ENCODE data around the gene NCDN. TPM values are rescaled to one million over a fixed set of nuclear protein-coding genes. Genes with fewer than 3 reads are reported as not detected.
A peak's percentile ranks its signal among the peaks of the same experiment; 100 is the strongest.
"Not testable (repeated sequence)": the region's sequence is repeated elsewhere in the genome, so short reads cannot be mapped to it uniquely, and the experiment has no call there.

The NCDN gene
- total RNA-seq, 2 donors from 2014 or later, result 9.7 to 18.0 TPM

DNA sequence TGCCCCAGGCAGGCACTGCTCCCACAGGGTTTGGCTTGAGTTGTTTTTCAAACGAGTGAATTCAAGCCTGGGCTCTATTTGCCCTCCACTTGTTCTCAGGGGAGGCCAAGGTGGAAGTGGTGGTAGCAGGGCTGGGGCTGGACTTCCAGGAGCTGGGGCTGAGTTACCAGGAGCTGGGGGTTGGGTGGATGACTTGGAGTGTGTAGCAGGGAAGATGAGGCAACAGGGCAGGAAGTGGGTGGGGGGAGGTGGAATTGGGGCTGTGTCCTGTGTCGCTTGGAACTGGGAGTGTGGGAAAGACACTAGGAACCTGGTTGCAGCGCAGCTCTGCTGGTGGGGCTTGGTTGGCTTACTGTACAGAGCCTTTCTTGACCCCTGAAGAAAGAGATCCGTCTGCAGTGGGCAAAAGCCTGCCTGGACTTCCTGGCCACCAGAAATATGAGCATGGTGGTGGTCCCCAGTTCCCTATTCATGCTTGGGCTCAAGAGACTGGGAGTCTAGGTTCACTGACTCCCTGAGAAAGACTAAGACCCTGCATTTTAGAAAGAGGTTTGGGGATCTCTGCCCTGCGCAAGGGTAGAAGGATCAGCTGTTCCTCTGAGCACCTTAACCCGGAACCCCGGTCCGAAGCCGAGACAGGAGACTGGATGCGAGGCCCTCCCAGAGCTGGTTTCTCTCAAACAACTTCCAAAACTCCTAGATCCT is 18.6 kb downstream of the NCDN start:
- intact Hi-C loops (cut with DNase I), result no loop called here
- Histone ChIP-seq H3K27me3 (peaks cover 28% of the 10 kb centered on the region), H3K4me1 (peaks cover 14% of the 10 kb centered on the region), H3K4me3 (no peak overlapping the region), H3K36me3 (no peaks in the 10 kb centered on the region), H3K9me3 (no peaks in the 10 kb centered on the region), H3K9ac (ENCODE audit: low read depth in 2 of 2, low read length in 2 of 2) (no peak overlapping the region), H3K27ac (no peak overlapping the region)
- no peak for DNase-seq
- TF ChIP-seq, protein P1, sequence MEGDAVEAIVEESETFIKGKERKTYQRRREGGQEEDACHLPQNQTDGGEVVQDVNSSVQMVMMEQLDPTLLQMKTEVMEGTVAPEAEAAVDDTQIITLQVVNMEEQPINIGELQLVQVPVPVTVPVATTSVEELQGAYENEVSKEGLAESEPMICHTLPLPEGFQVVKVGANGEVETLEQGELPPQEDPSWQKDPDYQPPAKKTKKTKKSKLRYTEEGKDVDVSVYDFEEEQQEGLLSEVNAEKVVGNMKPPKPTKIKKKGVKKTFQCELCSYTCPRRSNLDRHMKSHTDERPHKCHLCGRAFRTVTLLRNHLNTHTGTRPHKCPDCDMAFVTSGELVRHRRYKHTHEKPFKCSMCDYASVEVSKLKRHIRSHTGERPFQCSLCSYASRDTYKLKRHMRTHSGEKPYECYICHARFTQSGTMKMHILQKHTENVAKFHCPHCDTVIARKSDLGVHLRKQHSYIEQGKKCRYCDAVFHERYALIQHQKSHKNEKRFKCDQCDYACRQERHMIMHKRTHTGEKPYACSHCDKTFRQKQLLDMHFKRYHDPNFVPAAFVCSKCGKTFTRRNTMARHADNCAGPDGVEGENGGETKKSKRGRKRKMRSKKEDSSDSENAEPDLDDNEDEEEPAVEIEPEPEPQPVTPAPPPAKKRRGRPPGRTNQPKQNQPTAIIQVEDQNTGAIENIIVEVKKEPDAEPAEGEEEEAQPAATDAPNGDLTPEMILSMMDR (IDR thresholded peaks at IDR 0.05), result no peak

DNA sequence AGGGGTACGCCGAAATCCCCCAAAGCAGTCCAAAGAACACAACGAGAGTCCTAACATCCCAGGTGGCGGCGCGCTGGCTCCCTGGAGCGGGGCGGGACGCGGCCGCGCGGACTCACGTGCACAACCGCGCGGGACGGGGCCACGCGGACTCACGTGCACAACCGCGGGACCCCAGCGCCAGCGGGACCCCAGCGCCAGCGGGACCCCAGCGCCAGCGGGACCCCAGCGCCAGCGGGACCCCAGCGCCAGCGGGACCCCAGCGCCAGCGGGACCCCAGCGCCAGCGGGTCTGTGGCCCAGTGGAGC is 19.1 kb downstream of the NCDN start:
- intact Hi-C loops (cut with DNase I); H3K36me3 ChIP-seq; H3K9ac ChIP-seq (ENCODE audit: low read depth in 2 of 2, low read length in 2 of 2); H3K9me3 ChIP-seq; H3K27ac ChIP-seq; DNase-seq: not testable (repeated sequence)
- H3K4me3 ChIP-seq, result peak overlapping the region; percentile 50
- peaks cover 14% of the 10 kb centered on the region for H3K4me1 ChIP-seq
- peaks cover 28% of the 10 kb centered on the region for H3K27me3 ChIP-seq

DNA sequence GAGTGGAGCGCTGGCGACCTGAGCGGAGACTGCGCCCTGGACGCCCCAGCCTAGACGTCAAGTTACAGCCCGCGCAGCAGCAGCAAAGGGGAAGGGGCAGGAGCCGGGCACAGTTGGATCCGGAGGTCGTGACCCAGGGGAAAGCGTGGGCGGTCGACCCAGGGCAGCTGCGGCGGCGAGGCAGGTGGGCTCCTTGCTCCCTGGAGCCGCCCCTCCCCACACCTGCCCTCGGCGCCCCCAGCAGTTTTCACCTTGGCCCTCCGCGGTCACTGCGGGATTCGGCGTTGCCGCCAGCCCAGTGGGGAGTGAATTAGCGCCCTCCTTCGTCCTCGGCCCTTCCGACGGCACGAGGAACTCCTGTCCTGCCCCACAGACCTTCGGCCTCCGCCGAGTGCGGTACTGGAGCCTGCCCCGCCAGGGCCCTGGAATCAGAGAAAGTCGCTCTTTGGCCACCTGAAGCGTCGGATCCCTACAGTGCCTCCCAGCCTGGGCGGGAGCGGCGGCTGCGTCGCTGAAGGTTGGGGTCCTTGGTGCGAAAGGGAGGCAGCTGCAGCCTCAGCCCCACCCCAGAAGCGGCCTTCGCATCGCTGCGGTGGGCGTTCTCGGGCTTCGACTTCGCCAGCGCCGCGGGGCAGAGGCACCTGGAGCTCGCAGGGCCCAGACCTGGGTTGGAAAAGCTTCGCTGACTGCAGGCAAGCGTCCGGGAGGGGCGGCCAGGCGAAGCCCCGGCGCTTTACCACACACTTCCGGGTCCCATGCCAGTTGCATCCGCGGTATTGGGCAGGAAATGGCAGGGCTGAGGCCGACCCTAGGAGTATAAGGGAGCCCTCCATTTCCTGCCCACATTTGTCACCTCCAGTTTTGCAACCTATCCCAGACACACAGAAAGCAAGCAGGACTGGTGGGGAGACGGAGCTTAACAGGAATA is 19.7 kb downstream of the NCDN start:
- peak; percentile 52 for DNase-seq
- Histone ChIP-seq H3K9ac (ENCODE audit: low read depth in 2 of 2, low read length in 2 of 2) (peak overlapping the region; percentile 58 to 73), H3K27ac (no peak overlapping the region), H3K9me3 (no peaks in the 10 kb centered on the region), H3K36me3 (no peaks in the 10 kb centered on the region), H3K27me3 (peaks cover 23% of the 10 kb centered on the region), H3K4me3 (peak overlapping the region; percentile 50), H3K4me1 (peaks cover 14% of the 10 kb centered on the region)
- intact Hi-C loops (cut with DNase I), result no loop called here
- TF ChIP-seq, protein P1 (IDR thresholded peaks at IDR 0.05), result no peak

DNA sequence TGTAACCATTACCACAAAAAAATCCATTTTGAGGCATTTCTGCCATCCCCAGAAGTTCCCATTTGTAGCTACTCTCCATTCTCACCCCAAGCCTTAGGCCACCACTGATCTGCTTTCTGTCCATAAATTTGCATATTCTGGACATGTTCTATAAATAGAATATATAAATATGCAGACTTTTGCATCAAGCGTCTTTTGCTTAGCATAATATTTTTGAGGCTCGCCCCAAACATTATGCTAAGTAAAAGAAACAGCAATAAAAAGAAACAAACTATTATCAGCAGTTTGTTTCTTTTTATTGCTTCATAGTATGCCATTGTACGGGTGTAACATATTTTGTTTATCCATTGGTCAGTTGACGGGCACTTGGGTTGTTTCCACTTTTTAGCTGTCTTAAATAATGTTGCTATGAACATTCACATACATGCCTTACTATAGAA is 23.4 kb downstream of the NCDN start:
- DNase-seq, result no peak
- Histone ChIP-seq H3K36me3 (no peaks in the 10 kb centered on the region), H3K27me3 (no peaks in the 10 kb centered on the region), H3K27ac (no peak overlapping the region), H3K4me1 (peaks cover 7% of the 10 kb centered on the region), H3K9me3 (no peaks in the 10 kb centered on the region), H3K9ac (ENCODE audit: low read depth in 2 of 2, low read length in 2 of 2) (no peak overlapping the region), H3K4me3 (no peak overlapping the region)
- intact Hi-C loops (cut with DNase I), result no loop called here
- TF ChIP-seq, protein P1 (IDR thresholded peaks at IDR 0.05), result no peak

DNA sequence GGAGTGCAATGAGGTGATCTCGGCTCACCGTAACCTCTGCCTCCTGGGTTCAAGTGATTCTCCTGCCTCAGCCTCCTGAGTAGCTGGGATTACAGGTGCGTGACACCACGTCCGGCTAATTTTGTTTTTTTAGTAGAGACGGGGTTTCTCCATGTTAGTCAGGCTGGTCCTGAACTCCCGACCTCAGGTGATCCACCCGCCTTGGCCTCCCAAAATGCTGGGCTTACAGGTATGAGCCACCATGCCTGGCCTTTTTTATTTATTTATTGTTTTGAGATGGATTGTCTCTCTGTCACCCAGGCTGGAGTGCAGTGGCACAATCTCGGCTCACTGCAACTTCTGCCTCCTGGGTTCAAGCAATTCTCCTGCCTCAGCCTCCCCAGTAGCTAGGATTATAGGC is 24.0 kb downstream of the NCDN start:
- H3K9me3 ChIP-seq; H3K4me3 ChIP-seq; H3K27ac ChIP-seq; H3K4me1 ChIP-seq; H3K9ac ChIP-seq (ENCODE audit: low read depth in 2 of 2, low read length in 2 of 2); H3K27me3 ChIP-seq; intact Hi-C loops (cut with DNase I); H3K36me3 ChIP-seq; DNase-seq: not testable (repeated sequence)

DNA sequence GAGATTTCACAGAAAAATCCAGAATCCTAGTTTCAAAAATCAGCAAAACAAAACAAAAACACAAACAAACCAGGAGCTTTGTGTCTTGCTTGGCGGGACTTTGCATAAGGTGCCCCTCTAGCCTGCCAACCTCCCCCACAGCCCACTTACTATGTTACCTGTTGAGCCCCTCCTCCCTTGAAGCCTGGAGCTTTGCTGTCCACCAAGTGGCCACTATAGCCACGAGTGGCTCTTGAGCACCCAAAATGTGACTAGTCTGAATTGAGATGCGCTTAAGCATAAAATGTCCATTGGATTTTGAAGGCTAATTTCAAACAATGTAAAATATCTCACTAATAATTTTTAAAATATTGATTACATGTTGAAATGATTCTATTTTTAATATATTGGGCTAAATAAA is 27.7 kb downstream of the NCDN start:
- intact Hi-C loops (cut with DNase I), result no loop called here
- H3K27me3 ChIP-seq, result no peaks in the 10 kb centered on the region
- H3K27ac ChIP-seq, result no peak overlapping the region
- no peak overlapping the region for H3K9ac ChIP-seq (ENCODE audit: low read depth in 2 of 2, low read length in 2 of 2)
- H3K9me3 ChIP-seq, result no peaks in the 10 kb centered on the region
- H3K36me3 ChIP-seq, result no peaks in the 10 kb centered on the region
- no peak for DNase-seq
- TF ChIP-seq, protein P1 (IDR thresholded peaks at IDR 0.05), result no peak
- H3K4me1 ChIP-seq, result no peaks in the 10 kb centered on the region
- H3K4me3 ChIP-seq, result no peak overlapping the region

DNA sequence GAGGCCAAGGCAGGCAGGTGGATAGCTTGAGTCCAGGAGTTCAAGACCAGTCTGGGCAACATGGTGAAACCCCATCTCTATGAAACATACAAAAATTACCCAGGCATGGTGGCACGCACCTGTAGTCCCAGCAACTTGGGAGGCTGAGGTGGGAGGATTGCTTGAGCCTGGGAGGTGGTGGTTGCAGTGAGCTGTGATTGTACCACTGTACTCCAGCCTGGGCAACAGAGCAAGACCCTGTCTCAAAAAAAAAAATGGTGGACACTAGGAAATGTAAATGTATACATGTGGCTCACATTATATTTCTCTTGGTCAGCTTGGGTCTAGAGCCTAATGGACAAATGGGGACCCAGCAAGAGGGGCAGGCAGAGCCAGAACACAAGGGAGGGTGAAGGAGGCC is 28.2 kb downstream of the NCDN start:
- DNase-seq; H3K4me1 ChIP-seq; H3K27me3 ChIP-seq; H3K9me3 ChIP-seq; H3K9ac ChIP-seq (ENCODE audit: low read depth in 2 of 2, low read length in 2 of 2); intact Hi-C loops (cut with DNase I); H3K27ac ChIP-seq; H3K36me3 ChIP-seq; H3K4me3 ChIP-seq: not testable (repeated sequence)
